GM23338 (cell line): Measurements from ENCODE around the gene MAVS.

Experiments used
- EZH2 ChIP-seq: fragments of 200-600 bp; sonication (generic); IDR thresholded peaks from one replicate; pipeline ENCODE4 v1.8.0; 2017; ENCODE audit warnings: antibody characterized with exemption, mild to moderate bottlenecking, low read depth; ENCODE audit not compliant: unreplicated experiment
- ZNF114 ChIP-seq: fragments of 250-450 bp; sonication (Bioruptor Pico); IDR thresholded peaks from 2 replicates; pipeline ENCODE4 v1.5.0; 2020; ENCODE audit warnings: mild to moderate bottlenecking, moderate library complexity
- TF ChIP-seq, protein P1 (sequence below), 2 experiments: fragments of 200-600 bp in 1 of 2; sonication (generic) in 1 of 2; conservative IDR thresholded peaks; 2 replicates each; pipeline versions ENCODE4 v1.5.1 to v1.6.1; 2016 to 2017; ENCODE audit warnings: antibody characterized with exemption in 2 of 2, low read depth in 2 of 2, mild to moderate bottlenecking in 2 of 2, moderate library complexity in 1 of 2

DNA sequence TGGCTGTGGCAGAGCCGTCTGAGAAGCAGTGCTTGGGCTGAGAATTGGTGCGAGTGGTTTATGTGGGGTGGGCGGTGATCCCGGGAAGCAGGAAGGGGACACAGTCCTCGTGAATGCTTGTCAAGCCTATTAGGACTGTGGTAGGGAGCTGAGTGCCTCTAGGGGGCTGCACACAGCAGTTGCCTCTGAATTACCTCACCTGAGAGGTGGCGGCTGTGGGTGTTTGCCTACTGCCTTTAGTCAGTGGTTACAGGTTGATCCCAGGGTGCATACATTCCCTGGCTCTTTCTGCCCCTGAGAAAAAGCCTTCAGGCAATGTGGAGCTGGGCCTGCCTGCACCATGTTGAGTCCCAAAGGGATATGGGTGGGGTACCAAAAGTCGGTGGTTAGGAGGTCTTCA is 21.1 kb upstream of the MAVS start:
- TF ChIP-seq, protein P1, sequence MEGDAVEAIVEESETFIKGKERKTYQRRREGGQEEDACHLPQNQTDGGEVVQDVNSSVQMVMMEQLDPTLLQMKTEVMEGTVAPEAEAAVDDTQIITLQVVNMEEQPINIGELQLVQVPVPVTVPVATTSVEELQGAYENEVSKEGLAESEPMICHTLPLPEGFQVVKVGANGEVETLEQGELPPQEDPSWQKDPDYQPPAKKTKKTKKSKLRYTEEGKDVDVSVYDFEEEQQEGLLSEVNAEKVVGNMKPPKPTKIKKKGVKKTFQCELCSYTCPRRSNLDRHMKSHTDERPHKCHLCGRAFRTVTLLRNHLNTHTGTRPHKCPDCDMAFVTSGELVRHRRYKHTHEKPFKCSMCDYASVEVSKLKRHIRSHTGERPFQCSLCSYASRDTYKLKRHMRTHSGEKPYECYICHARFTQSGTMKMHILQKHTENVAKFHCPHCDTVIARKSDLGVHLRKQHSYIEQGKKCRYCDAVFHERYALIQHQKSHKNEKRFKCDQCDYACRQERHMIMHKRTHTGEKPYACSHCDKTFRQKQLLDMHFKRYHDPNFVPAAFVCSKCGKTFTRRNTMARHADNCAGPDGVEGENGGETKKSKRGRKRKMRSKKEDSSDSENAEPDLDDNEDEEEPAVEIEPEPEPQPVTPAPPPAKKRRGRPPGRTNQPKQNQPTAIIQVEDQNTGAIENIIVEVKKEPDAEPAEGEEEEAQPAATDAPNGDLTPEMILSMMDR (conservative IDR thresholded peaks at IDR 0.05; ENCODE audit: low read depth in 2 of 2), result peak; percentile 3 to 51; a peak in 2 of 4 replicates
- no peak for TF ChIP-seq EZH2
- no peak for TF ChIP-seq ZNF114
